ENCODE measurements around the gene BCL11B.
"Not testable (repeated sequence)": the region's sequence is repeated elsewhere in the genome, so short reads cannot be mapped to it uniquely, and the experiment has no call there.

Gene BCL11B

DNA sequence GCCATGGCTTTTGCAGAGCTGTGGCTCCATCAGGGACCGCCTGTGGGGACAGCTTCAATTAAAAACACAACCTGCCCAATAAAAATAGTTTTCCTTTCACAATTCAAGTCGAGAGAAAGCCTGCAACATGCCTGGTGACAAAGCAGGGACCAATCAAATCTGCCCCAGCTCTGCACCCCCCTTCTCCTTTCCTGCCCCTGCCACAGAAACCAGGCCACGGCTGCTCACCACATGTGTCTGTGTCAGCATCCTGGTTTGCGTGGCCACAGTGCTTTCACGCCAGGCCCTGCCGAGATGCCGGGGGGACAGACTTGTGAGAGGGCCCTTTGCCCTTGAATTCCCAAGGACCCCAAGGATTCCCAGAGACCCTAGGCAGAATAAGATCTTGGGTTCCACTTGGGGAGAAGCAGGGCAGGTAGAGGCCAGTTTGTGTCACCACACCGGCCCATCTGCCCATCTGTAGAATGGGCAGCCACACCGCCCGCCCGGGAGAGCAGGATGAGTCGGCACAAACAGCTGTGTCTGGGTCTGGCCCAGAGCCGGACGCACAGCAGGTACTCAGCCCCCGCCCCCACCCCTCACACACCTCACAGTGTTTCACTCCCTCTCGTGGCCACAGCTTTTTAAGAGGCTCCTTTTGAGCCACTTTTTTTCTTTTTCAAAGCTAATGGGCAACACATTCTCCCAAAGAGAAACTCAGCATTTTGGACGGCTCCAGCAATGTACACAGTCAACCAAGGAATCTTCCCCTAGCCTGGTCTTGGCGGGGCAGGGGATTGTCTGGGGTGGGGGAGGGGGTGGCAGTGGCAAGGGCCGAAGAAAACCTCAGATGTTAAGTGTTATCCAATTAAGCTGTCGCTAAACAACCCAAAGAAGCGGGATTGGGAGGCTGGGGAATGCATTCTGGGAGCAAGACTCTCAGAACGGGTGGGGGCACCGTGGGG is 41.5 kb downstream of the BCL11B start:
- DNase-seq: no peak
- TF ChIP-seq GATA1 (IDR thresholded peaks at IDR 0.05; ENCODE audit: low read depth, low read length): no peak
- no peak for TF ChIP-seq POLR2A (IDR thresholded peaks at IDR 0.05; ENCODE audit: low read length)

DNA sequence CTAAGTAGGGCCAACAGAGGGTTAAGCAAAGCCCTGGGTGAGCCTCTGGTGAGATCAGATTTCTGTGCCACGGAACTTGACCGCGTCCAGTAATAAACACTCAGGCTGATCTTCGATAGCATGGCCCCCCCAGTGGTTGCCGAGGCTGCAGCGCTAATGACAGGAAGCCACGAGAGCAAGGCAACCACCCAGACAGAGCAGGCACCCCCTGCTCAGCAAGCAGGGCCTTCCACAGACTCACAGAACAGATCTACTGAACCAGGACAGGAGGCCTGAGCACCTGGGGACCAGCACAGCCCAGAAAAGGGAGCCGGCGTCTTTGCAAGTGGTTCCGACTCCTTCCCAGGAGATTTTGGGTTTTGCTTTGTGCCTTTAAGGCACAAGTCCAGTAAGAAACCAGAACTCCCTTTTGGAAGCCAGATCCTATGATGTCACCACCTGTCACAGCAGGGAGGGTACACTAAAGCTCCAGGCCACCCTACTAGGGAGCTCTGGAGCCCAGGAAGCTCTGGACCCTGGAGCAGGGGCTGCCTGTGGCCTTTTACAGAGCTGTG is 42.3 kb downstream of the BCL11B start:
- no peak for DNase-seq
- TF ChIP-seq POLR2A (IDR thresholded peaks at IDR 0.05; ENCODE audit: low read length) (no peak), GATA1 (IDR thresholded peaks at IDR 0.05; ENCODE audit: low read depth, low read length) (no peak)

DNA sequence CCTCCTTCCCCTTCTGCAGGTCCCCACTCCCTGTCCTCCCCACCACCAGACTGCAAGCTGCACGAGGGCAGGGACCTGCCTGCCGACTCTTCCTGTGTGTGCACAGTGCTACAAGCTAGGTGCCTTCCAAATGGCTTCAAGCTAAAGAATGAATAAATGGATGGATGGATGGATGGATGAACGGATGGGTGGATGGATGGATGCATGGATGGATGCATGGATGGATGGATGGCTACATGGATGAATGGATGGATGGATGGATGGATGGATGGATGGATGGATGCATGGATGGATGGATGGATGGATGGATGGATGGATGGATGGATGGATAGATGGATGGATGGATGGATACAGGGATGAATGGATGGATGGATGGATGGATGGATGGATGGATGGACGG is 43.2 kb downstream of the BCL11B start:
- not testable (repeated sequence) for DNase-seq

DNA sequence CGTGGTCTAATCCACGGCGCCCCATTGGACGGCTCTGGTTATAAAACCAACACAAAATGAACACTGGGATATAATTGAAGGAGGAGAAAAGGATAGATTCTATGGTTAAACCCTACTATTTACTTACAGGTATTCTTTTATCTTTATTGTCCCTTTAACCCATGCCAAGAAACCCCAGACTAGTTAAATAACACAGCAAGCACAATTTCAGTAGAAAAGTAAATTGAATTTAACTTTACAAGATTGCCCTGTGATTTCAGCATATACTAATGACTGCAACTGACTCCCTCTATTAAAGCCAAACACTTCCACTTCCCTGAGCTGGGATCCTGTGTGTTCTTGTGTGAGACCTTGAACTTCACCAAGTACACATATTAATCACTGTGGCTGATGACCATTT is 45.3 kb downstream of the BCL11B start:
- DNase-seq: no peak
- TF ChIP-seq GATA1 (IDR thresholded peaks at IDR 0.05; ENCODE audit: low read depth, low read length) (no peak), POLR2A (IDR thresholded peaks at IDR 0.05; ENCODE audit: low read length) (no peak)

DNA sequence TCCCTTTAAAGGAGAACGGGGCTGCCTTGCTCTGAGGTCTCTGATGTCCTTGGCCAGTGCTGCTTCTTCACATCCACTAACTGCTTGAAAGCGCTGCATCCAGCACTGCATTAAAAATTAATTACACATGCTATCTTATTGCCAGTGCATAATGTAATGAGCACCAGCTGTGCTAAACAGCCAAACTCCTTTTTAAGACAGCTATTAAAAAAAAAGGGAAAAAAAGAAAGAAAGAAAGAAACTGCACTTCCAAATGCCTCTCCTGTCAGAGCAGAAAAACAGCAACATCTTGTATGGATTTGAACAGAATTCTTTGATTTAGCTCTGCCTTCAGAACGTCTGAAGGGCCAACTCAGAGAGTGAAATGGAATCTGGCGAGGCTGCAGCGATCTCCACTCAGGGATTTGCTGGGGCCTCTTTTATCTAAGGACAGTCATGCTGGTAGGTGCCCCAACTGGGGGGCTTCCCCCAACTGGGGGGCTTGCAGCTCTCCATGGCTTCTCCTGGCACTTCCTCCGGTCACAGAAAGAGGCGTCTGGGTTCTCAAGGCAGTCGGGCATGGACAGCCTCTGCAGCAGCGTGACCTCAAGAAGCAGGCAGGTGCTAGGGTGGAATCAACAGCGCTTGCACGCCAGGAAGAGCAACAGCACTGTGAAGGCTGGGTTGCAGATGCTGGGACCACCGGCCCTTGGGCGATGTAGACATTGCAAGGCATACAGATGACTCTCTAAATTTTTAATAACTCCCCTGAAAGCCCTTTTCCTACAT is 46.4 kb downstream of the BCL11B start:
- no peak for DNase-seq
- TF ChIP-seq POLR2A (IDR thresholded peaks at IDR 0.05; ENCODE audit: low read length) (no peak), GATA1 (IDR thresholded peaks at IDR 0.05; ENCODE audit: low read depth, low read length) (no peak)

DNA sequence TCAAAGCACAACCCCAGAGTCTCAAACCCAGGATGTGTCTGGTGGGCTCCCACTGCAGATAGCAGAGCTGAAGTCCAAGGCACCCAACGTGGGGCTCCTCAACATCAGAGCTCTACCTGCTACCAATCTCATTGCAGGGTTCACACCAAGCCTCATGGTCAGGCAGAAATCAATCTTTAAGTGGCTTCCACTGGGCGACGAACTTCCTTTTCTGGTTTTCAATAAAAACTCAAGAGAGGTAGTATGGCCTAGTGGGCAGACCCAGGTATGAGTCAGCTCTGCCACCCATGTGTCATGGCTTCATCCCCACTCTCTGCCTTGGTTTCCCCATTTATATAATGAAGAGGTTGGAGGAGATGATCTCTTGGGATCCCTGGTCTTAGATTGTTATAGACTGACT is 47.0 kb downstream of the BCL11B start:
- TF ChIP-seq GATA1 (IDR thresholded peaks at IDR 0.05; ENCODE audit: low read depth, low read length) (no peak), POLR2A (IDR thresholded peaks at IDR 0.05; ENCODE audit: low read length) (no peak)
- DNase-seq: no peak

DNA sequence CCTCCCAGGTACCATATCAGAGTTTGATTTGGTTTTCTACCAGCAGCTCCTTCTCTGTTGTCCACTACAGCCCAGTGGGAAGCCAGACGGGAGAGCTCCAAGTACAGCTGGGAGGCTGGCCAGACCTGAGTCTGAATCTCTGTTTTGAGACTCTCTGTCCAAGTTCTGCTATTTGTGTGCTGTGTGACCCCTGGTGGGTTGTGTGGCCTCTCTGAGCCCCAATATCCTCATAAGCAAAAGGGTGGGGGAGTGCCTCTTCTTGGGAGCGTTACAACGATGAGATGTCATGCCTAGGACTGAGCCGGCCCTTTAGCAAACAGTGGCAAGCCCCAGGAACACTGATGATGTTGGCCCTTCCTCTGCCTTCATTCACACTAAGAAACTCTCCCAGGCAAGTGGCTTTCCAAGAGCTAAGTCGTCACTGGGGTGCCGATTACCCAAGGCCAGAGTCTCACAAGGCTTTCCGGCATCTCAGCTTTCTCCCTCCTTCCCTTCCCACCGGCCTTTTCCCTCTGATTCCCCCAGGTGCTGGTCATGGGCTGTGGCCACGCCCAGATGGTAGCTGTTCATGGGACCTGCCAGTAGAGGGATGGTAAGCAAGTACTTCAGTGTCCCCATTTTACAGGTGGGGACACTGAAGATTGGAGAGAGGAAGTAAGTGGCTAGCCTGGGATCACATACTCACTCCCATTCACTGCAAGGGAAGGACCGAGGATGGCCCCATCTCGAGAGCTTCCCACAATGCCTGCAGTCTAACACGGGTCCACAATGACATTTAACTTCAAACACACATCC is 47.7 kb downstream of the BCL11B start:
- no peak for DNase-seq
- TF ChIP-seq POLR2A (IDR thresholded peaks at IDR 0.05; ENCODE audit: low read length) (no peak), GATA1 (IDR thresholded peaks at IDR 0.05; ENCODE audit: low read depth, low read length) (no peak)

DNA sequence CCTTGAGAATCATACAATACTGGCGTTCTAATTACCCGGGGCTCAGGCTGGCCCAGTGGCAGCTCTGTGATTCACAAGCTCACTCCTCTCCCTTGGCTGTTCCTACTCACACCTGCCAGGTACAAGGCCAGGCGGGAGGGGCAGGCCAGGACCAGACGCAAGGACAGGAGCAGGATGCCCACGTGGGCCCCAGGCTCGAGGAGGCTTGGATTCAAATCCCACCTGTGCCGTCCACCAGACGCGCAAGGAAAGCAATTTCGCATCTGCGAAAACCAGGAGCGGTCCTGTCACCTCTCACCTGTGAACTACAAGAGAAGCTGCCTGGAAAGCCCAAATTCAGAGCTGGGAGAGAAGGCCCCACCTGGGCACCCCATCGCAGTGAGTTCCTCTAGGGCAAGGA is 50.6 kb downstream of the BCL11B start:
- TF ChIP-seq GATA1 (IDR thresholded peaks at IDR 0.05; ENCODE audit: low read depth, low read length) (no peak), POLR2A (IDR thresholded peaks at IDR 0.05; ENCODE audit: low read length) (no peak)
- DNase-seq: no peak

DNA sequence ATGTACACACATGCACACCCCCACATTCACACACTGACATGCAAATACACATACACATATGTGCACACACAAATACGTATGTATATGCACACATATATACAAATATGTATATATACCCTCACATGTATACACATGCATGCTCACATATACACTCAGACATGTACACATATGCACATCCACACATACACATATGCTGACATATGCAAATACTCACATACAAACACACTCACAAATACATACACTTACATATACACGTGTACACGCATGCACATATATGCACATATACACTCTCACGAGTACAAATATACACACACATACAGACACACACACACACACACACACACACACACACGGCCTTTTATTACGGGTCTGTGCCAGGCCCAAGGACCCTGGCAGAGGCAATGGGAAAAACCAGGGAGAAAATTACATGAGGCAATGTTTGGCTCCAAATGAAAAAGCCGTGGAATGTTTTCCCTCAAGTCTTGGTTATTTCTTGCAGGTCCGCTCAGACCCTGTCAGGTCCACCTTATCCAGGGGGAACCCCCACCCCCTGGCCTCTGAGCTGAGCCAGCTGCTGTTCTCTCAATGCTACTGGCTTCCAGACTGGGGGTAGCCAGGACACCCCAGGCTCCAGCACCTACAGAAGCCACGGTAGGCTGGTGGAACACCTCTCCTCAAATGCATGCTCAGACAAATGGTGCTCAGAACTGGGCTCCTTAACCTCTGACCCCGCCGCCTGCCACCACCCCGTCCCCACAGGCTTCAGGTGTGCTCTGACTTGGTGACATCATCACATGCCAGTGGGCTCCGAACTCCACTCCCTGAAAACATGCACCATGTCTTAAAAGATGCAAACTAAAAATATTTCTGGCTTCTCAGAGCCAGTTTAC is 54.7 kb downstream of the BCL11B start:
- no peak for DNase-seq
- TF ChIP-seq POLR2A (IDR thresholded peaks at IDR 0.05; ENCODE audit: low read length): no peak
- no peak for TF ChIP-seq GATA1 (IDR thresholded peaks at IDR 0.05; ENCODE audit: low read depth, low read length)

DNA sequence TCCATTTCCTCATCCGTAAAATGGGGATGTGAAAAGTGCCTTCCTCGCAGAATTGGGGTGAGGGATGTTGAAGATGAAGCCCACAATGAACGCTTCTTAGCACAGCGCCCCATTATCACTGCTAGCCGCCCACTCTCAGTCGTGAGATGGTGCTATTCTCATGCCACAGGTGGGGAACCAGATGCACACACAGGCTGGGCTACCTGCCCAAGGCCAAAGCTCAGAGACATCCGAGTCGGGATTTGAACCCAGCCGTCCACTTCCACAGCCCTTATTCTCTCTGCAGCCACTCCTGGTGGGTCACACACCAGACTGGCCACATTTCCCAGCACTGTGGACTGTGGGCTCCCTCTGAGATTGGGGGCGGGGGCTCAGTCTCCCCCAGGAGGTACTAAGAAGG is 55.8 kb downstream of the BCL11B start:
- no peak for DNase-seq
- TF ChIP-seq GATA1 (IDR thresholded peaks at IDR 0.05; ENCODE audit: low read depth, low read length): no peak
- no peak for TF ChIP-seq POLR2A (IDR thresholded peaks at IDR 0.05; ENCODE audit: low read length)

DNA sequence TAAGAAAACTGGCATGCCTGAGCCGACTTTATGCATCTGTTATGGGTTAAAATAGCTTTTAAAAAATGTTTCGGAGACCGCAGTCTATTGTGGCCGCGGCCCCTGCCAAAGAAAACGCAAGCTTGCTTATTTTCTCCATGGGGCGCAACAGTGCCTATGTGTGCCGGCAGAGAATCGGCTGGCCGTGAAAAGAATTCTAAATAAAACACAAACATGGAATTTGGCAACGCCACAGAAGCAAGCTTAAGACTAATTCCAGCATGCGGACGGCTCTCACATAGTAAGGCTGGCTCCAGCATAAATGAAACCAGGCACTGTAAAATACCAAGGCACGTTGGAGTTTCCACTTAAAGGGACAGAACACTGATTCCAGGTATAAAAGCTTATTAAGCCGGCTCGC is 56.7 kb downstream of the BCL11B start:
- TF ChIP-seq GATA1 (IDR thresholded peaks at IDR 0.05; ENCODE audit: low read depth, low read length) (no peak), POLR2A (IDR thresholded peaks at IDR 0.05; ENCODE audit: low read length) (no peak)
- no peak for DNase-seq

DNA sequence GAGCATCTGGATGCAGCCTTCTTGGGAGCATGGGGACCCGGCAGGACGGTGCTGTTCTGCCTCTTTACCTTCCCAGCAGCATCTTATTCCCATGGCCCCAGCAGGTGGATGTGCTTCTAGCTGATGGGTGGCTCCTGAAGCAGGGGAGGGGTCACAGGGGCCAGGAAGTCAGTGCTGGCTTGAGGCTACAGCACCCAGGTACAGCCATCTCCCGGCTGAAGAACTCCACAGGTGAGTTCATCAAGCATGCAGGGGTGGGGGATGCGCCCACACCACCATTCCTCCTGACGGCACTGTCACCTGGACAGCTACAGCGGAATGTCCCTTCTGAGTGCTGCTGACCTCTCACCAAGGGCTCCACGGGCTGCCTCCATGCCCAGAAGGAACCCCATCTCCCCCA is 57.3 kb downstream of the BCL11B start:
- no peak for TF ChIP-seq GATA1 (IDR thresholded peaks at IDR 0.05; ENCODE audit: low read depth, low read length)
- no peak for DNase-seq

DNA sequence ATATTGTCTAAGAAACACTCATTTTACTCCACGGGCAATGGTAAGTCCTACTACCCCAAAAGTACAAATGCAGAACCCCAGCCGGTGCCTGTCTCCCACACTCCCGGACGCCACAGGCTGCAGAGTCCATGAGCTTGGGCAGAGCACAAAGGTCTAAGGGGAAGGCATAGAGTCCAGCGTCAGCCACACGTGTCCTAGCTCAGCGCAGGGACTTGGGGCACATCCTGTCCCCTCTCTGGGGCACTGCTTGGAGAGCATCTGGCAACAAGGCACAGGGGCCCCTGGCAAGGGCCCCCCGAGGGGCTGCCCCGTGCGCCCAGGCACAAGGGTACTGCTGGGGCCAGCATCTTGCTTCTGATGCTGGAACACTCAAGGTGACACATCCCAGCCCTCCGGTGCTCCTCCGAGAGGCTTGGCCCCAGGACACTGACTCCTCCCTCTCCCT is 58.4 kb downstream of the BCL11B start:
- no peak for DNase-seq
- TF ChIP-seq GATA1 (IDR thresholded peaks at IDR 0.05; ENCODE audit: low read depth, low read length): no peak
- TF ChIP-seq POLR2A (IDR thresholded peaks at IDR 0.05; ENCODE audit: low read length): no peak

All from erythroblast (primary cell).